HFF-Myc (cell line): ENCODE results near the gene TSPAN32.
"Not testable (repeated sequence)": the region's sequence is repeated elsewhere in the genome, so short reads cannot be mapped to it uniquely, and the experiment has no call there.

Experiments
- DNase-seq: peaks from one replicate; pipeline ENCODE4 v3.0.0-alpha.2; 2011; ENCODE audit warnings: low read depth; ENCODE audit errors: extremely low read depth
- H3K4me3 ChIP-seq: replicated peaks from 2 replicates; pipeline ENCODE4 v1.5.1; 2011; ENCODE audit warnings: low read depth, mild to moderate bottlenecking, control low read depth, low read length
- CTCF ChIP-seq: IDR thresholded peaks from 2 replicates; pipeline ENCODE4 v1.5.1; 2012; ENCODE audit warnings: mild to moderate bottlenecking, low read depth, low read length, control low read depth; ENCODE audit errors: missing control alignments

TSPAN32 gene

GRCh38 chr11:2363577-2364370, 62.0 kb downstream of the TSPAN32 start:
- TF ChIP-seq CTCF, result no peak
- H3K4me3 ChIP-seq, result no peak overlapping the region
- DNase-seq, result no peak

GRCh38 chr11:2364386-2364785, 62.6 kb downstream of the TSPAN32 start:
- not testable (repeated sequence) for DNase-seq, H3K4me3 ChIP-seq

GRCh38 chr11:2365571-2366210, 63.9 kb downstream of the TSPAN32 start:
- H3K4me3 ChIP-seq, result no peak overlapping the region
- DNase-seq, result no peak
- TF ChIP-seq CTCF, result no peak

GRCh38 chr11:2366276-2366675, 64.5 kb downstream of the TSPAN32 start:
- no peak for DNase-seq
- H3K4me3 ChIP-seq, result no peak overlapping the region
- no peak for TF ChIP-seq CTCF

GRCh38 chr11:2366733-2367132, 64.9 kb downstream of the TSPAN32 start:
- H3K4me3 ChIP-seq, result no peak overlapping the region
- DNase-seq, result no peak
- TF ChIP-seq CTCF, result no peak

GRCh38 chr11:2367266-2368160, 65.7 kb downstream of the TSPAN32 start:
- DNase-seq, result no peak

More at GRCh38 chr11:2367266-2368160, 65.7 kb downstream of the TSPAN32 start:
- no peak for TF ChIP-seq CTCF
- H3K4me3 ChIP-seq, result no peak overlapping the region
